ENCODE measurements around the gene GBE1. TPM values are rescaled to one million over a fixed set of nuclear protein-coding genes. Genes with fewer than 3 reads are reported as not detected.
"Not testable (repeated sequence)": the region's sequence is repeated elsewhere in the genome, so short reads cannot be mapped to it uniquely, and the experiment has no call there.

Gene GBE1
- 7.7 and 8.6 TPM in 2 replicates for total RNA-seq (2014; rRNA removed; shearing (Covaris generic))

- peak; percentile 90 for DNase-seq
- no peaks in the 10 kb centered on the region for H3K36me3 ChIP-seq (replicated peaks; ENCODE audit: control insufficient read depth, insufficient read depth, low read length)
Measured at GRCh38 chr3:81760924-81761903, at the start of gene GBE1. Gene GBE1 (minus strand): TSS chr3:81761645. CDS start chr3:81761517, 128 bp downstream.

GRCh38 chr3:81808900-81809299, 47.5 kb upstream of the GBE1 start:
- no peak overlapping the region for H3K4me3 ChIP-seq (ENCODE audit: insufficient read depth, low read depth, low read length)
- no peaks in the 10 kb centered on the region for H3K27me3 ChIP-seq (ENCODE audit: control insufficient read depth, insufficient read depth, low read length)
- no peaks in the 10 kb centered on the region for H3K36me3 ChIP-seq (replicated peaks; ENCODE audit: control insufficient read depth, insufficient read depth, low read length)
- DNase-seq, result no peak

More at GRCh38 chr3:81760924-81761903, at the start of gene GBE1:
- no peaks in the 10 kb centered on the region for H3K27me3 ChIP-seq (ENCODE audit: control insufficient read depth, insufficient read depth, low read length)
- peak within 1 kb of the TSS; percentile 72 for H3K4me3 ChIP-seq (ENCODE audit: insufficient read depth, low read depth, low read length)

GRCh38 chr3:81799403-81799802, 38.0 kb upstream of the GBE1 start:
- H3K27me3 ChIP-seq (ENCODE audit: control insufficient read depth, insufficient read depth, low read length), result no peaks in the 10 kb centered on the region
- no peaks in the 10 kb centered on the region for H3K36me3 ChIP-seq (replicated peaks; ENCODE audit: control insufficient read depth, insufficient read depth, low read length)
- H3K4me3 ChIP-seq (ENCODE audit: insufficient read depth, low read depth, low read length), result no peak overlapping the region
- DNase-seq, result no peak

- H3K27me3 ChIP-seq (ENCODE audit: control insufficient read depth, insufficient read depth, low read length), result no peaks in the 10 kb centered on the region
- no peak overlapping the region for H3K4me3 ChIP-seq (ENCODE audit: insufficient read depth, low read depth, low read length)
- DNase-seq, result no peak
- H3K36me3 ChIP-seq (replicated peaks; ENCODE audit: control insufficient read depth, insufficient read depth, low read length), result no peaks in the 10 kb centered on the region
Measured at GRCh38 chr3:81793410-81793809, 32.0 kb upstream of the GBE1 start.

- no peaks in the 10 kb centered on the region for H3K36me3 ChIP-seq (replicated peaks; ENCODE audit: control insufficient read depth, insufficient read depth, low read length)
- no peak for DNase-seq
- H3K4me3 ChIP-seq (ENCODE audit: insufficient read depth, low read depth, low read length), result no peak overlapping the region
- no peaks in the 10 kb centered on the region for H3K27me3 ChIP-seq (ENCODE audit: control insufficient read depth, insufficient read depth, low read length)
Measured at GRCh38 chr3:81790117-81790516, 28.7 kb upstream of the GBE1 start.

GRCh38 chr3:81789691-81790090, 28.2 kb upstream of the GBE1 start:
- no peak for DNase-seq
- no peaks in the 10 kb centered on the region for H3K27me3 ChIP-seq (ENCODE audit: control insufficient read depth, insufficient read depth, low read length)
- no peaks in the 10 kb centered on the region for H3K36me3 ChIP-seq (replicated peaks; ENCODE audit: control insufficient read depth, insufficient read depth, low read length)
- no peak overlapping the region for H3K4me3 ChIP-seq (ENCODE audit: insufficient read depth, low read depth, low read length)

GRCh38 chr3:81788610-81789009, 27.2 kb upstream of the GBE1 start:
- no peaks in the 10 kb centered on the region for H3K36me3 ChIP-seq (replicated peaks; ENCODE audit: control insufficient read depth, insufficient read depth, low read length)
- DNase-seq, result no peak
- H3K27me3 ChIP-seq (ENCODE audit: control insufficient read depth, insufficient read depth, low read length), result no peaks in the 10 kb centered on the region
- no peak overlapping the region for H3K4me3 ChIP-seq (ENCODE audit: insufficient read depth, low read depth, low read length)

GRCh38 chr3:81788044-81788443, 26.6 kb upstream of the GBE1 start:
- Histone ChIP-seq H3K4me3 (ENCODE audit: insufficient read depth, low read depth, low read length) (no peak overlapping the region), H3K27me3 (ENCODE audit: control insufficient read depth, insufficient read depth, low read length) (no peaks in the 10 kb centered on the region), H3K36me3 (replicated peaks; ENCODE audit: control insufficient read depth, insufficient read depth, low read length) (no peaks in the 10 kb centered on the region)
- DNase-seq, result no peak

- no peaks in the 10 kb centered on the region for H3K27me3 ChIP-seq (ENCODE audit: control insufficient read depth, insufficient read depth, low read length)
- no peak for DNase-seq
- H3K36me3 ChIP-seq (replicated peaks; ENCODE audit: control insufficient read depth, insufficient read depth, low read length), result no peaks in the 10 kb centered on the region
- no peak overlapping the region for H3K4me3 ChIP-seq (ENCODE audit: insufficient read depth, low read depth, low read length)
Measured at GRCh38 chr3:81782585-81782984, 21.1 kb upstream of the GBE1 start.

GRCh38 chr3:81778678-81779182, 17.3 kb upstream of the GBE1 start:
- Histone ChIP-seq H3K36me3 (replicated peaks; ENCODE audit: control insufficient read depth, insufficient read depth, low read length) (no peaks in the 10 kb centered on the region), H3K4me3 (ENCODE audit: insufficient read depth, low read depth, low read length) (no peak overlapping the region), H3K27me3 (ENCODE audit: control insufficient read depth, insufficient read depth, low read length) (no peaks in the 10 kb centered on the region)
- DNase-seq, result no peak

- no peak overlapping the region for H3K4me3 ChIP-seq (ENCODE audit: insufficient read depth, low read depth, low read length)
- no peak for DNase-seq
- H3K27me3 ChIP-seq (ENCODE audit: control insufficient read depth, insufficient read depth, low read length), result no peaks in the 10 kb centered on the region
- no peaks in the 10 kb centered on the region for H3K36me3 ChIP-seq (replicated peaks; ENCODE audit: control insufficient read depth, insufficient read depth, low read length)
Measured at GRCh38 chr3:81776643-81777042, 15.2 kb upstream of the GBE1 start.

- no peak for DNase-seq
- no peaks in the 10 kb centered on the region for H3K27me3 ChIP-seq (ENCODE audit: control insufficient read depth, insufficient read depth, low read length)
- no peaks in the 10 kb centered on the region for H3K36me3 ChIP-seq (replicated peaks; ENCODE audit: control insufficient read depth, insufficient read depth, low read length)
- H3K4me3 ChIP-seq (ENCODE audit: insufficient read depth, low read depth, low read length), result no peak overlapping the region
Measured at GRCh38 chr3:81770710-81771109, 9.3 kb upstream of the GBE1 start.

GRCh38 chr3:81769299-81769698, 7.9 kb upstream of the GBE1 start:
- Histone ChIP-seq H3K4me3 (ENCODE audit: insufficient read depth, low read depth, low read length) (no peak overlapping the region), H3K27me3 (ENCODE audit: control insufficient read depth, insufficient read depth, low read length) (no peaks in the 10 kb centered on the region), H3K36me3 (replicated peaks; ENCODE audit: control insufficient read depth, insufficient read depth, low read length) (no peaks in the 10 kb centered on the region)
- DNase-seq, result no peak

- not testable (repeated sequence) for DNase-seq; H3K4me3 ChIP-seq (ENCODE audit: insufficient read depth, low read depth, low read length); H3K36me3 ChIP-seq (replicated peaks; ENCODE audit: control insufficient read depth, insufficient read depth, low read length); H3K27me3 ChIP-seq (ENCODE audit: control insufficient read depth, insufficient read depth, low read length)
Measured at GRCh38 chr3:81767250-81767859, 5.9 kb upstream of the GBE1 start.

- Histone ChIP-seq H3K27me3 (ENCODE audit: control insufficient read depth, insufficient read depth, low read length) (no peaks in the 10 kb centered on the region), H3K36me3 (replicated peaks; ENCODE audit: control insufficient read depth, insufficient read depth, low read length) (no peaks in the 10 kb centered on the region), H3K4me3 (ENCODE audit: insufficient read depth, low read depth, low read length) (no peak overlapping the region)
- DNase-seq, result no peak
Measured at GRCh38 chr3:81765400-81765799, 4.0 kb upstream of the GBE1 start.

Measured in H7 (cell line).